Stimulated activated naive CD4-positive, alpha-beta T cell treated with Interleukin-2 at 50 U/mL for 16 hours (primary cell): ENCODE results near the gene EML6.
"Not testable (repeated sequence)": the region's sequence is repeated elsewhere in the genome, so short reads cannot be mapped to it uniquely, and the experiment has no call there.

Experiments
- DNase-seq: peaks from one replicate; lab custom pipeline; 2025; lab: John Stamatoyannopoulos, UW

The EML6 gene

DNA sequence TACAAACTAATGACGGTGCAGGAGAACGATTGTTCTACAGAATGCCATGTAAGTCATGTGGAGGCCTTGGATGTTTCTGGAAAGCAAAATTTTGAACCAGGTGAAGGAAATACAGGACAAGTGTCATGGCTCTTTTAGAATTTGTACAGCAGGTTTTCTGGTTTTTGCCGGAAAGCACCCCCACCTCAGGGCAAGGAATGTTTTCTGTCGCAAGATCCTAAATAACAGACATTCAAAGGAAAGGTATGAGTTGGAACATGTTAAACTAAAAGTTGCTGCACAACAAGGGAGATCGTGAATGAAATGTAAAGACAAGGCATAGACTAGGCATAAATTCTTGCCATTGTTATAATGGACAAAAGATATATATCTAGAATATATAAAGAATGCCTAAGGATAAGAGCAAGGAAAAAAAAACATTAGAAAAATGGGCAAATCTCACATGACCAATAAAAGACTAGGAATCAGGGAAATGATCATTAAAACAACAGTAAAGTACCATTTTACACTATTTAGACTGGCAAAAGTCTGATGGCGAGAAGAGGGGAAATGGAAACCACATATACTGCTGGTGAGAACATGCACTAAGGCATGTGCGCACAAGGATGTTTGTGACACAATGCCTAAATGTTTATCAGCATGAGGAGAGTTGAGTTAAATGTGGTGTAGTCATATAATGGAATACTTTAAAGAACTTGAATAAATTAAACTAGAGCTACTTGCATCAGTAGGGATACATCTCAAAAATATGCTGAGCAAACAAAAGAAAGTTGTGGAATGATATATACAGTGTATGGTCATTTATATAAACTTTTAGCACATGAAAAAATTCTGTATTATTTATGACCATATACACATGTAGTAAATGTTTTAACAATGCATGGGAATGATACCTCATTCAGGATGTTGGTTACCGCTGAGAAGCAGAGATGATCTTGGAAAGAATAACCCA lies 127.0 kb downstream of the EML6 start:
- no peak for DNase-seq

DNA sequence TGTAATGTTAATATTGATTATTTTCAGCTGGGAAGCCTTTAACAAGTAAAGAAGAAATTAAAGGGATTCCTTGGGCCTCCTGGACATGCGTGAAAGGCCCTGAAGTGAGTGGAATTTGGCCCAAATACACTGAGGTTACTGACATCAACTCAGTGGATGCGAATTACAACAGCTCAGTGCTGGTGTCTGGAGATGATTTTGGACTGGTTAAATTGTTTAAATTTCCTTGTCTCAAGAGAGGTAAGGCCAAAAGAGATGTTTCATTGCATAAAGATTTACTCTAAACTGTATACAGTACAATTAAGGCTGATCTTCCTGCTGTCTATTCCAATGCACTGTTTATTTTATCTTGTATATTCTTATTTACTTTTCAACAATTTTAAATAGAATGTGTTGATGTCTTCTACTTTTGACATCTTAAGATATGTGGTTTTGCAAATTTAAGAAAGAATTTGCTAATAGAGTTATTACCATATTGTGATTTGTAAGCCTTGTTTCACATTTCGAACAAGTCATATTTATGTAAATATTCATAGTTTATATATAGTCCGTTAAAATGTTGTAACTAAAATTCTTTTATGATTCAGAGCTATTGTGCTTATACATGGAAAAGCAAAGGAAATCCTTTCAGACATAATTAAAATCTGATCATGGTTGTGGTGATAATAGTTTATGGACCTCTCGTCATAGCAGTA lies 130.3 kb downstream of the EML6 start:
- DNase-seq: no peak

DNA sequence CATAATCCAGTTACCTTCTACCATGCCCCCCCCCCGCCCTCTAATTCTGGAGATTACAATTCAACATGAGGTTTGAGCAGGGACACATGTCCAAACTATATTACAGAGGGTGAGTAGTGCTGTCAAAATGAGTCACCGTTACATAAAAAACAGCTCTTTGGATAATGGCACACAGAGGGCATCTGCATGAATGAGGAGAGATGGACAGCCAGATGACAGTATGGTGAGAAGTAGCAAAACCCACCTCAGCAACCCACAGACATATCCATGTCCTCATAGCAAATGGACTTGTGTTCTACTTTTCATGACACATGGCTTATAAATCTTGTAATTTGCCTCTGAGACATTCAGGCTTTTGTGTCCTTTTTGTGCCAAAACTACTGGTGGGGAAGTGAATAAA lies 132.0 kb downstream of the EML6 start:
- DNase-seq: no peak

DNA sequence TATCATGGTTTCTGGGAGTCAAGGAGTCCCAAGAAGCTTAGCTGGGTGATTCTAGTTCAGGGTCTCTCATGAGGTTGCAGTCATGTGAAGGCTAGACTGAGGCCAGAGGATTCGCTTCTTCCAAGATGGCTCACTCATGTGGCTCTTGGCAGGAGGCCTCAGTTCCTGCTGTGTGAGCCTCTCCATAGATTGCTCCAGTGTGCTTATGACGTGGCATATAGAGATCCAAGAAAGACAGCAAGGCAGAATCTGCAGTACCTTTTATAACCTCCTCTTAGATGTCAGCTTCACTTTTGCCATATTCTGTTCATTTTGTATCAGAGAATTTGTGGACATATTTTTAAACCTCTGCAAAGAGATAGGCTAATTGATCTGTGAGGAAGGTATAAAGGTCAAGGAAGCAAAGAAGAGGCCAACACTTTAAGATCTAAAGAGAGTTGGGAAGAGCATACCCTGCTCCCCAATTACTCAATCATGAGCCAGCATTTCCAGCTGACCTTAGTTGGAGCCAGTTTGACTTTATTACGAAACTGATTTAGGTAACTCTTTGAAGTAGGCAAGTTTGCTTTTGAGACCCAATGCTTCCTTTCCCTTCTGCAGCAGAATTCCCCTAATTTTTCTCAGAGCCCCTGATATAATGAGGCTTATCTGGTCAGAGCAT lies 134.7 kb downstream of the EML6 start:
- DNase-seq: no peak

DNA sequence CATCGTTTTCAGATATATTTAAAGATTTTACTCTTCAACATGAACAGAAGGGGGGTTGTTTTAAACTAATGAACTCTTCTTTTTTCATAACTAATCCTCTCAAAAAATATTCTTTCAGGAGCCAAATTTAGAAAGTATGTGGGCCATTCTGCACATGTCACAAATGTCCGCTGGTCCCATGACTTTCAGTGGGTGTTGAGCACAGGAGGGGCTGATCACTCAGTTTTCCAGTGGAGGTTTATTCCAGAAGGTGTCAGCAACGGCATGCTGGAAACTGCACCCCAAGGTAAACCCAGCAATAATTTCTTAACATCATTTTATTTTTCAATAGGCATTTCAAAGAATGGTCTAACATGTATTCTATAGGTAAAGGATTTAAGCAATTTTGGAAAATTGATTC lies 136.0 kb downstream of the EML6 start:
- DNase-seq: no peak

DNA sequence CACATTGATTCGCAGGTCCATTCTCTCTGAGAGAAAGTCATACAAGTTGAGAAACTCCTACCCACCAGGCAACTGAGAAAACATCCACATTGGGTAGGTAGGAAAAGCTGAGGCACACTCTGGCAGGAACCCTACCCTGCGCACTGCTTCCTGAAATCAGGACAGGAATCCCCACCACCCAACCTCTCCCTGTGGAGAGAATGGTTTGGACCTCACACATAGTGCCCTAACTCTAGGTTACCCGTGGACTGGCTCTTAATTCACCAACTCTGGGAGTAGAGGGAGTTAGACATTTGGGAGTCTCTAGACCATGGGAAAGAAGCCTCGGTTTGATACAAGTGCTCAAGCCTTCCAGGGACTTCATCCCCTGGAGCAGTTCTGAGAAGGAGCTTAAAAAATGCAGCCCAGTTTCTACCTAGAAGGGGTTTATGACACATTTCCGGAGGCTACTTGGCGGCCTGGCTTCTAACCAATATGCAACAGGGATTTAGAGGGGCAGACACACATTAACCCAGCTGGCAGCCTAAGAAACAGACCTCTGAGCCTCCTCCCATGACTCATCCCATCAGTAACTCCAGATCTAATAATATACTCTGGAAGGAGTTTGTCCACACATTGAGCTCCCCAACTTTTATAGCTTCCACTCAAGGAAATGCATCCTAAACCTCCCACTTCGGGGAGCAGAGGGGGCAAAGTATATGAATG lies 136.7 kb downstream of the EML6 start:
- DNase-seq: no peak

DNA sequence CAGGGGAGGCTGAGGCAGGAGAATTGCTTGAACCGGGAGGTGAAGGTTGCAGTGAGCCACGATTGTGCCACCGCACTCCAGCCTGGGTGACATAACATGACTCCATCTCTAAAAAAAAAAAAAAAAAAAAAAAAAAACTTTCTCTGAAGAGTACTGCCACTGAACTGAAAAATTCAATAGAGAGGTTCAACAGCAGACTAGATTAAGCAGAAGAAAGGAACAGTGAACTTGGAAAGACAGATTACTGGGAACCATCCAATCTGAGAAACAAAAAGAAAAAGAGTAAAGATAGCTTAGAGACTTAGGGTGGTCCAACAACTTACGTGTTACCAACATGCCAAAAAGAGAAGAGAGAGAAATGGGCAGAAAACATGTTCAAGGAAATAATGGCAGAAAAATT lies 138.8 kb downstream of the EML6 start:
- no peak for DNase-seq

DNA sequence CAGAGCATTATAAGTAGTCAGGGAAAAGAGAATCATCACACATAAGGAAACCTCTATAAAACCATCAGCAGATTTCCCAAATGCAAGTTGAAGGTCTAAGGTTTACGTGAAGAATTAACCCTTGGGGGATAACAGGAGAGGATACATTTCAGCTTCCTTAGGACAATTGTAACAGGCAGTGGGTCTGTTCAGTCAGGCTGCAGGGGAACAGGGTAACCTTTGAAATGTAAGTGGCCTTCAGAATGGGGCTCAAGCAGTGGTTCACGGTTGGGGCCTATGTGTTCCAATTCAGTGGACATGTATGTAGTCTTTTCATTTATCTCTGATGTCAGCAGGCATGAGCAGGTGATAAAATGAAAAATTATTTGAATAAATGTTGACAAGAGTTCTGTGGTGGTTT lies 139.3 kb downstream of the EML6 start:
- DNase-seq: no peak

DNA sequence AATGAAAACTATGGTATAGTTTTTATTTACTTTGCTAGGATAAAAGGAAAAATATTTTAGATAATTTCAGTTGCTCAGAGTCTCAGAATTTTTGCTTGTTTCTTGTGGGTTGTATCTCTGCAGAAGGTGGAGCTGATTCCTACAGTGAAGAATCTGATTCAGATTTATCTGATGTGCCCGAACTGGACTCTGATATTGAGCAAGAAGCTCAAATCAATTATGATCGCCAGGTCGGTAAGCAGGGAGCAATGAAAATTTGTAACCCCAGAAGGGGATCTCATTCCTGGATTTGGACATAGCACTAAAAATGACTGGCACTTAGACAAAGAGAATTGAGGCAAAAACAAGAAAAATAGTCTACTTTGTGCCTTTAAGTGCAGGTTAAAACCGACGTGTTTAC lies 140.2 kb downstream of the EML6 start:
- no peak for DNase-seq

DNA sequence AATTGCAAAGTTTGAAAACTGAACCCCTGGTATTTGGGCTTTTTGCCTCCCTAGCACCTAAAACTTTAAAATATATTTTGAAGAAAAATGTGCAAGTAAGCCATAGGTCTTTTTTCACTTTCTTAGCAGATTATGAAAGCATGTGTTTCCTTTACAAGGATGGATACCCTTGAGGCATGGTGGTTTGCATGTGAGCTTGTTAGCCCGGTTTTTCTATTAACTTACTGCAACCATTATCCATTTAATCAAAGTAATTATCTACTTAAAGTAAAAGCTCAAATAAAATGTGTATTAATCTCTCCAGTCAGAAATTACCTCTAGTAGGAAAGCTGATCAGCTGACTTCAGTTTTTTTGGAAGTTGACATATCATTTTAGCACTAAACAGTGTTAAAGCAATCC lies 140.6 kb downstream of the EML6 start:
- no peak for DNase-seq

DNA sequence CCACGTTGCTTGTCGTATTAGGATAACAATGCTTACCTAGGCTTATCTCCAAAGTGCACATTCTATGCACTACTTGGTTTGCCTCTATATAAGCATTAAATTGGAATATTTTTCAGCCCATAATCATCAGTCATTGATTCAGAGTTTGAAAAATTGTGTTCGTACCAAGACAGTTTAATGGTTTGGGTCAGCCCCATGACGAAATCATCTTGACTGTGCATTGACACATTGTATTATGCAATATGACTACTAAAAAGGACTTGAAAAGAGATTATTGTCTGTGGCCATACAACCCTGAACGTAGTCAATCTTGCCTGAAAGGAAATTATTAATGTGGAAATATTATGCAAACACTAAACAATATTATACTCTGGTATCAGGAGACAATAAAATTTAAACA lies 141.3 kb downstream of the EML6 start:
- no peak for DNase-seq

DNA sequence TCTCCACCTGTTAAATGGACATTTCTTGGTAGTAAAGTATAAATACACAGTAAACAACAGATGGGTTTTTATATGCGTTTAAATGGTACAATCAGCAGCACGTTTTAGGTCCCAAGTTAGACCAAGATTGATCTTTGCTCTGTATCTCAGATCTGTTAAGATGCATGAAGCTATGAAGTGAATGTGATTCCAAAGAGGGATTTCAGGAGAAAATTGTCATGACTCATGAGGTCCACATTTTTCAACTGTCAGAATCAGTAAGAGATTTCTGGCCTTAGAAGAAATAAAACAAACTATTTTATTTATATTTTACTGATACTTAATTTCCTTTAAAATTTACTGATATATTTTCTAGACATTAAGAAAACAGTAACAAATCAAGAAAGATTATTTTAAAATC lies 142.7 kb downstream of the EML6 start:
- no peak for DNase-seq

DNA sequence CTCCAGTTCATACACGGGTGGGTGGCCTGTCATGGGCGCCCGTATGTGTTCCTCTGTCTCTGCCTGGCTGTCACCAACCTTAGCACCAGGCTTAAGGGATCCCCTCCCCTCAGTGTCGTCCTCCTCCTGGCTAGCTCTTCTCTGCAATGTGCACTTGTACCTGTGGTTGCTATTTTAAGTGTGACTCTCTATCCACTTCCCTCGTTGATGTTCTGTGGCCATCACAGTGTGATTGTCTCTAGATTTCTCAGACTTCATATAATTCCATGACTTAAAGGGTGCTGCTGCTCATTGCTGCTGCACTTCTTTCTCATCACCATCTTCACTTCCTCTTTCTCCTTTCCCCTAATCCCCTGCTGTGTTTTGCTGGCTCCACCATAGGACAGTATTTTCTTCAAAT lies 143.4 kb downstream of the EML6 start:
- DNase-seq: no peak

DNA sequence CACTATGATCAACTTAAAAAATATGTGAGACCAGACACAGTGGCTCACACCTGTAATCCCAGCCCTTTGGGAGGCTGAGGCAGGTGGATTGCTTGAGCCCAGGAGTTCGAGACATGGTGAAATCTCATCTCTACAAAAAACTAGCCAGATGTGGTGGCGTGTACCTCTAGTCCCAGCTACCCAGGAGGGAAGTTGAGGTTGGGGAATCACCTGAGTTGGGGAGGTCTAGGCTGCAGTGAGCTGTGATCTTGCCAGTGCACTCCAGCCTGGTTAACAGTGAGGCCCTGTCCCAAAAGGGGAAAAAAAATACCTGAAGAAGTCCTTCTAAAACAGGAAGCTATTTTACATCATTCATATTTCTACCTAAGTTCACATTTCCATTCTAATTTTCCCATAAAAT lies 144.0 kb downstream of the EML6 start:
- no peak for DNase-seq

DNA sequence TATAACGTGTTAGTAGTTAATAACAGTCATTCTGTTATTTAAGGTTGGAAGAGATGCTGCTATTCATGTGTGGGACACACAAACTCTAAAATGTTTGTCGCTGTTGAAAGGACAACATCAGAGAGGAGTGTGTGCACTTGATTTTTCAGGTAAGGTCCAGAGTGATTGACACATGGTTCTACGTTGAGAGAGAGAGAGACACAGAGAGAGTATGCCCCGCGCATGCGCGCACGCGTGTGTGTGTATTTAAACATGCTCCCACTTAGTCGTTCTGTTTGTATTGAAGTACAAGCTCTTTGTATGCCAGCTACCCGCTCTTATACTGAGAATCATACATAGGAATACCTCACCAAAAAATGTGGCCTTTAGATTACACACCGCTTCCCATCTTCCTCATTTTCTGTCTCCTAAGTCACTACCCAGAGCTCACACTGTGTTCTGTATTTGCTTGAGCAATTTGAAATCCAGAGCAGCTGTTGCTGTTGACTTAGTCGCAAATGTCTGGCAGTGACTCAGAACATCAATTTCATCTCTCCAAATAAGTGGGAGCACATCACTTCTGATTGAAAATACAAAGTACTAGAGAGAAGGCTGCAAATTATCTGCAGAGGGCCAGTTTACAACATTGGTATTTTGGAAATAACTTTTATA lies 148.1 kb downstream of the EML6 start:
- no peak for DNase-seq

DNA sequence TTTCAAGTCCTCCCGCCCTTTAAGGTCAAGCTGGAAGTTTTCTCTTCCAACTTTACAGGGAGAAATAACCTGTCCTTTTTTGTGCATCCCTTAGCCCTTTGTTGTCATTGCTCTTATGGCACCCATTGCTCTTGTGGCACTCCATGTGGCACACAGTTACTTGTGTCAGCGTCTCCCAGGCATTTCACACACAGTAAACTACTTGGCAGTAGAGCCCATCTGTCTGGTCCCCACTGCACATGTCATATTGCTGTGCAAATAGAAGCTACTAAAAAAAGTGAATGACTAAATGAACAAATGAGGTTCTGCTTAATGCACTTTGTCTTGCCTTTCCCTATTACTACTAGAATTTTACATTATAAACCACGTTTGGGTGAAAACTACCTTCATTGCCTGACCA lies 149.3 kb downstream of the EML6 start:
- no peak for DNase-seq

DNA sequence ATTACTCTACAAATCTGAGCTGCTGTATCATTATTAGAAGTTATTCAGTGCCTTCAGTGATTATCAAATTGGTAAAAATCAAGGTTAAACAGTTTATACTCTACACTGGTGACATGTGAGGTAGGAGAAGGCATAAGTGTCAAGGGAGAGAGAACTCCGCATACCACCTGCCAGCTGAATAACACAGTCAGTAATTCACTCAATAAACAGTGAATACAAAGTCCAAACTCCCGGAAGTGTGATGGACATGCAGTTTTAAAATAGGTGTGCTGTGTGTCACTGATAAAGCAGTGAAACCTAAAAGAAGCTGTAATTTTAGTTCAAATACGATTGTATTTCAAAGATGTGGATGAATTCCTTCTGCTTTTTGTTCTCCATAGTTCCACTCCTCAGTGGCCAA lies 149.8 kb downstream of the EML6 start:
- DNase-seq: not testable (repeated sequence)

DNA sequence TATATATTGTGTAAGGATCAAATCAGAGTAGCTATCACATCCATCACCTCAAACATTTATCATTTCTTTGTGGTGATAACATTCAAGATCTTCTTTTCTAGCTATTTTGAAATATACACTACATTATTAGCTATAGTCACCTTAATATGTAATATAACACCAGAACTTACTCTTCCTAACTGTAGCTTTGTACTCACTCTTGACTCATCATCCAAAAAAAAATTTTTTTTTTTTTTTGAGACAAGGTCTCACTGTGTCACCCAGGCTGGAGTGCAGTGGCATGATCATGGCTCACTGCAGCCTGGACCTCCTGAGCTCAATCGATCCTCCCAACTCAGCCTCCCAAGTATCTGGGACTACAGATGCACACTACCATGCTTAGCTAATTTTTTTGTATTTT lies 153.3 kb downstream of the EML6 start:
- no peak for DNase-seq

DNA sequence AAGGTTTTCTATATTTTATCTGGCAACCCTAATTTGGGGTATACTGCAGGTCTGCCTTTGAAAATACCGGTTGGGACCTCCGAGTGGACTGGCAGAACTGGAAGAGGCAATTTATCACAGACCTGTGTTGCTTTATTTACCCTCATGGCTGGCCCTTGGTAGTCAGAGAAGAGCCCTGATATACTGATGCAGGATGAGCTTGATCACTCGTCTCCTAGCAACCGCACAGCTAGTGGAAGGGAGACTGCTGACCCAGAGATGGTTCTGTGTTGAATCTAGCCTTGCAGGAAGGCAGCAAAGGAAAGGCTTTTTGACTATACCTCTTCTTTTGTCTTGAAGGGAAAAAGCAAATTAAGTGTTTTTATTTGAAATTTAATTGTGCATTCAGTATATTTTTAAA lies 154.7 kb downstream of the EML6 start:
- DNase-seq: no peak

DNA sequence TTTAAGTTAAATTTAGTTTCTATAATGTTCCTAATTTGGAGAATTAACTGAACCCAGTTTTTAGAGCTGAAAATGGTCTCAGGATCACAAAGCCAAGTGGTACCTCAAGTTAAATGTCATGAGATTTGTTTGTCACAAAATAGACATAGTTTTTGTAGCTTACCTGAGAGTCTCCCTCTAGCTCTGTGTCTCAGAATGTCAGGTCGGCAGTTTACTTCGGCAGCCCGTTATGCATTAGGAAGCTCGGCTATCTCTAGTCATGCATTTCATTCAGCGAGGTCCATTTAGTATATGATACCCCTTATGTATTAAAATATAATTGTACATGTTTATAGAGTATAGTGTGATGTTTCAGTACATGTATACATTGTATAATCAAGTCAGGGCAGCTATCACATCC lies 155.6 kb downstream of the EML6 start:
- no peak for DNase-seq

DNA sequence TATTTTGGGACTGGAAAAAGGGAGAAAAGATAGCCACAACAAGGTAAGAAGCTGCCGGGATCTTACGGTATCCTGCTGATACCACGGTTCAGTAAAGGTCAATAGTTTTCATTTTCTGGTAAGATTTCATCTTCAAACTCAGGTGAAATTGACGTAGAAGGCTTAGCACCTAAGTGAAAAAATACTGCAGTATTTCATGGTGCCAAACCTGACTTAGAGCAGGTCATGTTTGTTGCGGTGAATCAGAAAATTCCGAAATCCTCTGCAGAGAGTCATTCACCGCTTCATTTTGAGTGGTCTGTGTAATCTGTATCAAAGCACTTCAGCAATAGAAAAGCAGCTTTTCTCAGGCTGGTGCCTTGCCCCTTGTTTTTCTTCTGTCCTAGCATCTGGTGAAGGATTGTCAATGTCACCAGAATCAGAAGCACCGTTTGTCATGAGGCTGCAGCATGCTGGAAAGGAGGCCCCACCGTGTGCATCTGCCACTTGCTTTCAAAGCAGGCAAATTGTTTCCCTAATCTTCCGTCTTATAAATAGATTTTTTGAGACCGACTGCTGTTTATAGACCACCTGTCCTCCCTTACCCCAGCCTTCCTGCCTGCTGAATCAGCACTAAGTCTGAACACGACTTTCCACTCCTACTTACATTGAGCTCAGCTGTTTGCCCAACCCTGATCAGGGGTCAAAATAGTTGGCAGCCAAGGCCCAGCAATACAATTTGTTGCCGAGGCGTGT lies 156.3 kb downstream of the EML6 start:
- DNase-seq: no peak
